ENCODE data around the gene OPCML. TPM values are rescaled to one million over a fixed set of nuclear protein-coding genes. Genes with fewer than 3 reads are reported as not detected.

The OPCML gene
- total and polyA plus RNA-seq, 2 of the 13 experiments (the other 11 are each of a cell fraction or from before 2014, with no cell fraction given) = not detected

- no TSS peak for BruUV-seq (replicated peaks)
Measured at GRCh38 chr11:132898676-132899075, 633.6 kb downstream of the OPCML start.

More at GRCh38 chr11:132898676-132899075, 633.6 kb downstream of the OPCML start:
- Histone ChIP-seq H3K9me3 (ENCODE audit: low read length) (peaks cover 41% of the 10 kb centered on the region), H3K4me3 (replicated peaks in 1 of 3; ENCODE audit: insufficient read depth in 1 of 3, low read depth in 2 of 3, low read length in 3 of 3) (no peak overlapping the region), H4K20me1 (ENCODE audit: insufficient read depth, low read length) (no peaks in the 10 kb centered on the region), H2AFZ (ENCODE audit: low read length) (no peak overlapping the region), H3K79me2 (ENCODE audit: insufficient read depth, low read length) (no peaks in the 10 kb centered on the region), H3K27me3 (ENCODE audit: control insufficient read depth in 1 of 2, insufficient read depth in 2 of 2, low read length in 2 of 2) (no peaks in the 10 kb centered on the region), H3K4me2 (ENCODE audit: low read depth, low read length) (no peak overlapping the region), H3K36me3 (replicated peaks in 1 of 2; ENCODE audit: control insufficient read depth in 1 of 2, insufficient read depth in 2 of 2, low read length in 2 of 2) (no peaks in the 10 kb centered on the region), H3K27ac (ENCODE audit: extremely low read length, insufficient read depth, low read length) (no peak overlapping the region), H3K9ac (ENCODE audit: insufficient read depth, low read depth, low read length) (no peak overlapping the region), H3K4me1 (ENCODE audit: insufficient read depth, low read length) (no peaks in the 10 kb centered on the region)
- ChIA-PET CTCF (ENCODE audit: low intra/inter-chr PET ratio, low total read pairs) (no interaction called here), POLR2A (no interaction called here)
- in situ Hi-C loops (cut with HindIII; ENCODE audit: extremely low pct_ligation_motif_present, low pct_unique_long_range_greater_than_20kb) = no loop called here
- FAIRE-seq (no peak), DNase-seq (ENCODE audit: low spot score) (no peak), ATAC-seq (no peak)
- TF ChIP-seq ZZZ3 (CRISPR knock-in tag; IDR thresholded peaks at IDR 0.05; ENCODE audit: borderline replicate concordance) = no peak
- no peak for TF ChIP-seq NFKB2 (CRISPR knock-in tag; IDR thresholded peaks at IDR 0.05; ENCODE audit: borderline replicate concordance)
- TF ChIP-seq ELK4 (CRISPR knock-in tag; IDR thresholded peaks at IDR 0.05; ENCODE audit: borderline replicate concordance) = no peak
- no peak for TF ChIP-seq TMF1 (CRISPR knock-in tag; IDR thresholded peaks at IDR 0.05; ENCODE audit: low read depth)
- no peak for TF ChIP-seq GPBP1L1 (CRISPR knock-in tag; IDR thresholded peaks at IDR 0.05)
- TF ChIP-seq ZNF629 (CRISPR knock-in tag; conservative IDR thresholded peaks at IDR 0.05) = no peak
- TF ChIP-seq ZNF264 (CRISPR knock-in tag; IDR thresholded peaks at IDR 0.05) = no peak
- no peak for TF ChIP-seq ZMYM2 (CRISPR knock-in tag; IDR thresholded peaks at IDR 0.05)
- no peak for TF ChIP-seq ZNF839 (CRISPR knock-in tag; IDR thresholded peaks at IDR 0.05; ENCODE audit: borderline replicate concordance)
- no peak for TF ChIP-seq SOX6 (IDR thresholded peaks at IDR 0.05)
- TF ChIP-seq SOX6 (CRISPR knock-in tag; IDR thresholded peaks at IDR 0.05) = no peak
- TF ChIP-seq ATRX (CRISPR knock-in tag; IDR thresholded peaks at IDR 0.05; ENCODE audit: borderline replicate concordance) = no peak
- 7% methylated on average over 2 of the region's 2 CpGs for WGBS (ENCODE audit: low lambda C conversion rate)
- intact Hi-C loops (cut with micrococcal nuclease; ENCODE audit: unreplicated experiment) = no loop called here

Measured in HepG2 (cell line).